Measurements from ENCODE around the gene NKX2-2. TPM values are rescaled to one million over a fixed set of nuclear protein-coding genes. Genes with fewer than 3 reads are reported as not detected.

The NKX2-2 gene
- total RNA-seq, 3 donors from 2014 or later (not counting 1 experiment from before 2014, with no cell fraction given), result not detected

GRCh38 chr20:21498635-21499034, 15.2 kb downstream of the NKX2-2 start:
- no peaks in the 10 kb centered on the region for H3K4me1 ChIP-seq (ENCODE audit: control insufficient read depth, insufficient read depth, low read length)
- 72% methylated on average over 4 of the region's 4 CpGs for WGBS (ENCODE audit: insufficient coverage)
- Mint-ChIP-seq H3K4me1 (no peaks in the 10 kb centered on the region), H3K27me3 (ENCODE audit: low read depth in 2 of 2) (peaks cover 21 to 50% of the 10 kb centered on the region in 2 donors), H3K36me3 (no peaks in the 10 kb centered on the region), H3K27ac (no peak overlapping the region), H3K9me3 (no peaks in the 10 kb centered on the region), H3K4me3 (no peak overlapping the region)
- ATAC-seq, result no peak
- no peak overlapping the region for H3K27ac ChIP-seq (ENCODE audit: low read length)
- TF ChIP-seq CTCF (IDR thresholded peaks at IDR 0.05), result no peak
- no peaks in the 10 kb centered on the region for H3K9me3 ChIP-seq (ENCODE audit: control insufficient read depth, insufficient read depth, low read length)
- peaks cover 2% of the 10 kb centered on the region for H3K27me3 ChIP-seq (ENCODE audit: control insufficient read depth, insufficient read depth, low read length)
- H3K36me3 ChIP-seq (ENCODE audit: control insufficient read depth, insufficient read depth, low read length), result no peaks in the 10 kb centered on the region
- intact Hi-C loops (cut with micrococcal nuclease), result no loop called here
- H3K4me3 ChIP-seq (ENCODE audit: low read length), result no peak overlapping the region
- no peak for DNase-seq

GRCh38 chr20:21498195-21498594, 15.7 kb downstream of the NKX2-2 start:
- Mint-ChIP-seq H3K27me3 (ENCODE audit: low read depth in 2 of 2) (peaks cover 24 to 50% of the 10 kb centered on the region in 2 donors), H3K9me3 (no peaks in the 10 kb centered on the region)
- 63% methylated on average over 4 of the region's 6 CpGs for WGBS (ENCODE audit: insufficient coverage)

GRCh38 chr20:21496452-21496851, 17.4 kb downstream of the NKX2-2 start:
- no peak for TF ChIP-seq CTCF (IDR thresholded peaks at IDR 0.05)
- ATAC-seq (no peak), DNase-seq (no peak)
- H3K9me3 Mint-ChIP-seq, result no peaks in the 10 kb centered on the region
- peaks cover 23 to 59% of the 10 kb centered on the region in 2 donors for H3K27me3 Mint-ChIP-seq (ENCODE audit: low read depth in 2 of 2)
- no peak overlapping the region for H3K27ac ChIP-seq (ENCODE audit: low read length)
- H3K27ac Mint-ChIP-seq, result no peak overlapping the region
- no peaks in the 10 kb centered on the region for H3K36me3 ChIP-seq (ENCODE audit: control insufficient read depth, insufficient read depth, low read length)
- no peak overlapping the region for H3K4me3 Mint-ChIP-seq
- H3K4me1 Mint-ChIP-seq, result no peaks in the 10 kb centered on the region
- H3K4me1 ChIP-seq (ENCODE audit: control insufficient read depth, insufficient read depth, low read length), result no peaks in the 10 kb centered on the region
- H3K4me3 ChIP-seq (ENCODE audit: low read length), result no peak overlapping the region
- peaks cover 2% of the 10 kb centered on the region for H3K27me3 ChIP-seq (ENCODE audit: control insufficient read depth, insufficient read depth, low read length)
- no peaks in the 10 kb centered on the region for H3K9me3 ChIP-seq (ENCODE audit: control insufficient read depth, insufficient read depth, low read length)
- H3K36me3 Mint-ChIP-seq, result no peaks in the 10 kb centered on the region
- intact Hi-C loops (cut with micrococcal nuclease), result no loop called here
- 33% methylated on average over 1 of the region's 5 CpGs for WGBS (ENCODE audit: insufficient coverage)

More at GRCh38 chr20:21498195-21498594, 15.7 kb downstream of the NKX2-2 start:
- no peak overlapping the region for H3K4me3 Mint-ChIP-seq
- Histone ChIP-seq H3K27ac (ENCODE audit: low read length) (no peak overlapping the region), H3K4me3 (ENCODE audit: low read length) (no peak overlapping the region), H3K4me1 (ENCODE audit: control insufficient read depth, insufficient read depth, low read length) (no peaks in the 10 kb centered on the region), H3K36me3 (ENCODE audit: control insufficient read depth, insufficient read depth, low read length) (no peaks in the 10 kb centered on the region), H3K27me3 (ENCODE audit: control insufficient read depth, insufficient read depth, low read length) (peaks cover 2% of the 10 kb centered on the region), H3K9me3 (ENCODE audit: control insufficient read depth, insufficient read depth, low read length) (no peaks in the 10 kb centered on the region)
- intact Hi-C loops (cut with micrococcal nuclease), result no loop called here
- DNase-seq (no peak), ATAC-seq (no peak)
- no peaks in the 10 kb centered on the region for H3K4me1 Mint-ChIP-seq
- no peaks in the 10 kb centered on the region for H3K36me3 Mint-ChIP-seq
- no peak for TF ChIP-seq CTCF (IDR thresholded peaks at IDR 0.05)
- H3K27ac Mint-ChIP-seq, result no peak overlapping the region

GRCh38 chr20:21493049-21493448, 20.8 kb downstream of the NKX2-2 start:
- no peak for ATAC-seq
- 89% methylated on average over 5 of the region's 6 CpGs for WGBS (ENCODE audit: insufficient coverage)
- H3K36me3 ChIP-seq (ENCODE audit: control insufficient read depth, insufficient read depth, low read length), result no peaks in the 10 kb centered on the region
- H3K27me3 Mint-ChIP-seq (ENCODE audit: low read depth in 2 of 2), result peaks cover 34 to 80% of the 10 kb centered on the region in 2 donors
- no peak overlapping the region for H3K27ac ChIP-seq (ENCODE audit: low read length)
- H3K4me1 ChIP-seq (ENCODE audit: control insufficient read depth, insufficient read depth, low read length), result no peaks in the 10 kb centered on the region
- TF ChIP-seq CTCF (IDR thresholded peaks at IDR 0.05), result no peak
- H3K4me3 ChIP-seq (ENCODE audit: low read length), result no peak overlapping the region
- intact Hi-C loops (cut with micrococcal nuclease), result no loop called here
- H3K36me3 Mint-ChIP-seq, result no peaks in the 10 kb centered on the region
- no peak overlapping the region for H3K27ac Mint-ChIP-seq
- H3K27me3 ChIP-seq (ENCODE audit: control insufficient read depth, insufficient read depth, low read length), result peaks cover 2% of the 10 kb centered on the region
- H3K9me3 ChIP-seq (ENCODE audit: control insufficient read depth, insufficient read depth, low read length), result no peaks in the 10 kb centered on the region
- no peaks in the 10 kb centered on the region for H3K9me3 Mint-ChIP-seq
- no peaks in the 10 kb centered on the region for H3K4me1 Mint-ChIP-seq
- no peak overlapping the region for H3K4me3 Mint-ChIP-seq
- DNase-seq, result no peak

All from natural killer cell (primary cell).